HG02642 (cell line): ENCODE results near the gene PNPLA2.
A peak's percentile ranks its signal among the peaks of the same experiment; 100 is the strongest.

Experiments
- ATAC-seq: cut with Tn5 transposase; IDR thresholded peaks from one replicate; pipeline ENCODE4 v1.9.1; 2021; ENCODE audit warnings: mild to moderate bottlenecking; ENCODE audit not compliant: unreplicated experiment, poor library complexity

The PNPLA2 gene

DNA sequence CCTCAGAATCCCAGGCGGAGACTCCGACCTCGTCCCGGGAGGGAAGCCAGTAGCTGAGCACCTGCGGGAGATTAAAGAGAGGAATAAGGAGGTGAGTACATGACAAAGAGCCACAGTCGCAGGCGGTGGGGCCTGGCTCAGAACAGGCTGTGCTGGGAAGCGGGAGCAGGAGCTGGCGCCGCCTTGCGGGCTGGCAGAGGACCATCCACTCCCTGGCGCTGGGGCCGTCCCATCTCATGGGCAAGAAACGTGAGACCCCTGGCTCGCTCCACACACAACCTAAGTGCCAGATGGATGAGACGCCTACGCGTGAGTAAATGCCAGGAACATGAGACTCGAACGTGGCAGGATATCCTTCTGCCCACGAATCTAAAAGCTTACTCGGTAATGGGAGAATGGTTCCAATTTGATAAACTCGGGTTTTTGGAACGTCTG, 35.1 kb upstream of the PNPLA2 start:
- ATAC-seq, result no peak

- no peak for ATAC-seq
These were observed 32.3 kb upstream of the PNPLA2 start for GRCh38 chr11:786235-787083.

GRCh38 chr11:787084-787675, 31.5 kb upstream of the PNPLA2 start:
- no peak for ATAC-seq

DNA sequence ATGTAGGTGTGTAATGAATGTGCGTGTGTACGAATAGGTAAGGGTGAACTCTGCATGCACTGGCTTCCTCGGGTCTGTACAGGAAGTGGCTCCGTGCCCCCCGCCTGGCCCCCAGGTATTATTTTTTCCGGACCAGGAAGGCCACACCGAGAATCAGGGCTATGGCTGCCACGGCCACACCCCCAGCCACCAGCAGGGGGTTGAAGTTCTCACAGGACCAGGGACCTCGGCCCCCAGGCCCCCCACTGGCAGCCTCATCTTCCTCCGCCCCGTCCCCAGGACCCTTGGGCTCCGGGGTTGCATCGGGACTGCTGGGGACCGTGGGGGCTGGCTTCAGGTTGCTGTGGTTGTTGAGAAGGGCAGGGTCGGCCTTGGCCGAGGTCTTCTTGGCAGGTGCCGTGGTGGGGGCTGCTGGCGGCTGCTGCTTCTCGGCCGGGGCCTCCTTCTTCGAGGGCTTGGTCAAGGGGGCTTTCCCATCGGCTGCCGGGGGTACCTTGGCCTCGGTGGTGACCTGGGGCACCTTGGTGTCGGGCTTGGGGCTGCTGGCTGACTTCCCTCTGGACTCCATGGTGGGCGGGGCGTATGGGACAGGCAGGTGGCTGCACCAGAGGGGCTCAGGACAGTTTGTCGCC, 30.6 kb upstream of the PNPLA2 start:
- no peak for ATAC-seq

DNA sequence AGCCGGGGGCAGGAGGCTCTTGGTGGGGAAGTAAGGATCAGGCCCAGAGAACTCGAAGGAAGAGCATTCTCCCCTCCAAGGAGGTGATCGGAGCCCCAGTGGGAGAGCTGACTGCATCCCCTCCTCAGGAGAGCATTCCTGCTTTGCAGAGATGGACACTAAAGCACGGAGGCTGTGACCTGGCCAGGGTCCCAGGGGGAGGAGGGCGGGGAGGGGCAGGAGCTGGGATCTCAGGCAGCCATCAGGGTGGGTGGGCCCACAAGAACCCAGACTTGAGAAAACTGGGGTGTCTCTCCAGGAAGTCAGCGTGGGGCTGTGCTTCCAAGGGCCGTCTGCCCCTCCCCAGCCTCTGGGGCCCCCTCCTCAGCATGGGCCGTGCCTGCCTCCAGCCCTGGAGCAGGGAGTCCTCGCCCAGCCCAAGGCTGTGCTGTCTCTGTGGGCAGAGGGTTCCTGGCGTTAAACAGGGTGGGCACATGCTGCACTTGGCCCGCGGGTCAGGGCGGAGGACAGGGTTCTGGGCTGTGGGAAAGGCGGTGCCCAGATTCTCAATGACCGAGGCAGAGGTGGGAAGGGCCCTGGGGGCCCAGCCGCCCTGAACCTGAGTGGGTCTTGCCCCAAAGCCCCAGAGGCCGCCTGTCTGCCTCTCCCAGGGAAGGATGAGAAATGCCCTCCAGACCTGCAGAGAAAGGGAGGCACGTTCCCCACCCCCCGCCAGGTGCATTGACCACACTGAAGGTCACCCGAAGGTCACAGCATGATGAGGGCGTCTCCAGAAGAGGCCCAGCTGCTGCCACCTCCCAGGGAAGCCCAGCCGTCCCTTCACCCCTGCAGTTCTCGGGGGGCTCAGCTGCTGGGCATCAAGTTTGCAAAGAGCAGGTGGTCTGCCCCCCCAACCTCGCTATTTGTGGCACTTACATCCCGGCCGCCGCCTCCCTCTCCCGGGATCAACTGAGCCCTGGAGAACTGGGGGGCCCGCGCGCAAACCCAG, 29.5 kb upstream of the PNPLA2 start:
- ATAC-seq, result no peak

GRCh38 chr11:789943-790342, 28.8 kb upstream of the PNPLA2 start, which contains the start of gene CEND1:
Gene CEND1, minus strand, starts transcription at chr11:790090. Its CDS starts 1,514 bp downstream, at chr11:788576.
- ATAC-seq, result no peak

DNA sequence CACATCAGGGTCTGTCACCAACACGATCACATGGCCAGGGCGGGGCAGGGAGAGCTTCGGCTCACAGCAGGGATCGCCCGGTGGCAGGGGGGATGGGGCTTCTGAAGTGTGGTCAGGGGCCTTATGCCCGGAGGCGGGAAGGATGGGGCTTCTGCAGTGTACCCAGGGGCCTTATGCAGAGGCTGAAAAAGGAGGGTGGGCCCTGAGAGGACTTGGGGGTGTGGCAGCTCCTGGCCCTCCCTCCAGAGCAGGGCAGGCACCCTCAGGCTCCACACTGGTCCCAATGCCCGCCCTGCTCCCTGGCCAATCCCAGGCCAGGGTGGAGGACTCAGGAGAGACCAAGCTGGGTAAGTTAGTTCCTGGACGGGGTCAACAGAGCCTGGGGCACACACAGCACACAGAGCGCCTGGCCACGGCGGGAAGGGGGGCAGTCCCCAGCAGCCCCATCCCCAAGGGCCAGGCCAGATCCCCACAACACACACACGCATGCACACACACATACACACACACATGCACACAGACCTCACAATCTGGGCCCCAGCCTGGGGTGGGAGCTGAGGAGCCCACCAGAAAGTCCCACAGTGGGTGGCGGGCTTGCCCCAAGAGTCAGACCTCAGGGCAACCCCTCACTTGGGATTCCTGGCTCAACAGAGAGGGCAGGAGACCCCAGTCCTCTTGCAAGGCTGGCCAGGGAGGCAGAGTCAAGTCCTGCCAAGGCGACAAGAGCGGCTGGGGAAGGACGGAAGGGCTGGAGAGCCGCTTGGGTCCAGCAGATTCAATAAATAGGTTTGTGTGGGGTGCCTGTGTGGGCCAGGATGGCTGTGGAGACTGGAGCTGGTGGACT, 27.8 kb upstream of the PNPLA2 start:
- ATAC-seq, result no peak

DNA sequence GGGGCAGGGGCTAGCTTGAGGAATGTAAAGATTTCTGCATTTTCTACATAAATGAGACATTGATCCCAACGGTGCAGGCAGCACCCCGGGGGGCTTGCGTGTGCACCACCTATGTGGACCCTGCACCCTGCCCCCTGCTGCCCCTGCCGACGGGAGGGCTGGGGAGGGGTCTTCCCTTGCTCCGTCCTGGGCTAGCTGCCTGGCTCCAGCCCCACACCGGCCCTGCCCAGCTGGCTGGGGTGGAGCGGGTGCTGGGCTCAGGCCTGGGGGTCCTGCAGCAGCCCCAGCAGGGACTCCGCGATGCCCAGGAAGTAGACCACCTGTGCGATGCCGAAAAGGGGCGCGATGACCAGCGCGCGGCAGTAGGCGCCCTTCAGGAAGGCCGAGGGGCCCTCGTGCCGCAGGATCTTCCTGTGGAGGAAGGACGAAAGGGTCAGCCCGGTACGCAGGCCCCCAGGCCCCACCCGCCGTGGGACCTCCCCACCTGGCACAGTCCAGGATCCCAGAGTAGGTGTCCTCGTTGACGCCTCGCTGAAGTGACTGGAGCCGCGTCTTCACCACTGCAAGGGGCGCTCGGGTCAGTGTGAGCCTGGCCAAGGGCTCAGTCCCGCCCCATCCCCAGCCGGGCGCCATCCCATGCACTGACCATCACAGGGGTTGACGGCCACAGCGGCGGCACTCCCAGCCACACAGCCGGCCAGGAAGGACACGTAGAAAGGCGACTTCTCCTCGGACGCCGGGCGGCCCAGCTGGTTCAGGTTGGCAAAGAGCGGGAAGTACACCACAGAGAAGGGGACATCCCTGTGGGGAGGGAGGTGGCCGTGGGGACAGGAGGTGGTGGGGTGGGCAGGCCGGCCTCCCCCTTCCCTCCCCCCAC, 26.8 kb upstream of the PNPLA2 start:
- no peak for ATAC-seq

GRCh38 chr11:792535-792821, 26.2 kb upstream of the PNPLA2 start:
- ATAC-seq, result no peak

DNA sequence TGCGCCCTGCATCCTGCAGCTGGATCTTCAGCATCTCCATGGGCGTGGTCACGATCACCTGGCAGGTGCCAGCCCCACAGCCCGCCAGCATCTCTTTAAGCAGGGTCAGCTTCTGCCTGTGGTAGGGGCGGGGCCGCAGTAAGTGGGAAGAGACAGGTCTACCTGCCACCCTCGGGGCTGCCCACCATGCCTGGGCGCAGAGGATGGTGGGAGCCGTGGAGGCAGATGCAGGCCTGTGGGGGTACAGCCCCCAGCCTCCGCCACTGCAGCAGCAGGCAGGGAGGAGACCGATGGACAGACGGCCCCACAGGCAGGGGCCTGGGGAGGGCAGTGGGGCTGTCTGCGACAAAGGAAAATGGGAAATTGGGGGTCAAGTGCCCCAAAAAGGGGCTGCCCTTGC, 25.8 kb upstream of the PNPLA2 start:
- ATAC-seq, result no peak

- ATAC-seq, result no peak
These were observed 25.2 kb upstream of the PNPLA2 start for GRCh38 chr11:793556-793955.

GRCh38 chr11:794013-794765, 24.5 kb upstream of the PNPLA2 start:
- no peak for ATAC-seq

- ATAC-seq, result no peak
These were observed 23.7 kb upstream of the PNPLA2 start for GRCh38 chr11:794766-795633.

DNA sequence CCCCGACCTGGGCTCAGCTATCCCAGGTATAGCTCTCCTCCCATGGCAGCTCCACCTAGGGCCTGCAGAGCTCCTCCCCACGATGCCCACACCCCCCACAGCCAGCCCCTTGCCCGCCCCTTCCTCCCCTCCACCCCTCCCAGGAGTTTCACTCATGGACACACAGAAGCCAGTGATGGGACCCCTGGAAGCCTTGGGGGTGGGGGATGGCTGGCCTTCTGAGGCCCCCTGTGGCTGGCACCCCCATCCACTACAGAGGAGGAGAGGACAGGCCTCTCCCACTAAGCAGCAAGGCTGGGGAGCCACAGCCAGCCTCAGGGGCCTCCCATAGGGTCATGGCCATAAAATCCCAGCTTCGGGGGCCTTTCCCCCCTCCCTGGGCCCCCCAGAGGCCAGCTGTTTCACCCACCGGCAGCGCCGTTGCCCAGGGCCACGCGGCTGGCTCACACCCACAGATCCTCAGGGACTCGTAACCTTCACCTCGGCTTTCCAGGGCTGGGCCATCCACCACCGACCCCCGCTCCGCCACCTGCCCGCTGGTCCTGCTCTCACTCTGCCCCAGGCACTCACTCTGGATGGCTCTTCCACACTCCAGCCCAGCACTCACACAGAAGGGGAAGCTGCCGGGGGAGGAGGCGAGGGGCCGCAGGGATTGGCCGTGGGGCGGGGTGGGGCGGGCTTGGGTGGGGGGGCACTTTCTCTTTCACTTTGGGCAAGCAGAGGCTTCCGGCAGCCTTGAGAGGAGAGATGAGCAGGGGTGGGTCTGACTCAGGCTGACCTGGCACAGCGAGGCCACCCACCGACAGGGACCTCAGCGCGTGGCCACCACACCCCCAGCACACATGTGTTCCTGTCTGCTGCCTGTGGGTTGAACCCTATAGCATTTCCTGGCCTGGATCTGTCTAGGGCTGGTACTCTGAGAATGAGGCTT, 22.8 kb upstream of the PNPLA2 start:
- peak; percentile 26 for ATAC-seq

- ATAC-seq, result no peak
These were observed 22.0 kb upstream of the PNPLA2 start for GRCh38 chr11:796565-797295.
